ENCODE data around the gene DPY30. TPM values are rescaled to one million over a fixed set of nuclear protein-coding genes. Genes with fewer than 3 reads are reported as not detected.

DPY30 gene
- total RNA-seq, 2 experiments from 2014 or later, result 12.4 to 13.1 TPM

DNA sequence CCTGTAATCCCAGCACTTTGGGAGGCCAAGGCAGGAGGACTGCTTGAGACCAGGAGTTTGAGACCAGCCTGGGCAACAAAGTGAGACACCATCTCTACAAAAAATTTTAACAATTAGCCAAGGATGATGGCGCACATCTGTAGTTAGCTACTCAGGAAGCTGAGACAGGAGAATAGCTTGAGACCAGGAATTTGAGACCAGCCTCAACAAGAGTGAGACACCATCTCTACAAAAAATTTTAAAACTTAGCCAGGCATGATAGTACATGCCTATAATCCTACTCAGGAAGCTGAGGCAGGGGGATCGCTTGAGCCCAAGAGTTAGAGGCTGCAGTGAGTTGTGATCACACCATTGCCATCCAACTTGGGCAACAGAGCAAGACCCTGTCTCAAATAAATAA, 35.8 kb downstream of the DPY30 start:
- Histone ChIP-seq H3K9me3 (ENCODE audit: control insufficient read depth in 1 of 2, insufficient read depth in 1 of 2, low read length in 2 of 2) (no peaks in the 10 kb centered on the region), H3K27me3 (ENCODE audit: control insufficient read depth in 1 of 2, insufficient read depth in 2 of 2, low read length in 2 of 2) (no peaks in the 10 kb centered on the region), H3K36me3 (ENCODE audit: insufficient read depth, low read length) (no peaks in the 10 kb centered on the region), H3K27ac (ENCODE audit: low read depth in 1 of 2, low read length in 2 of 2) (no peak overlapping the region), H3K4me3 (ENCODE audit: low read length) (no peak overlapping the region), H3K4me1 (ENCODE audit: insufficient read depth, low read length) (peaks cover 35% of the 10 kb centered on the region)
- no peak for ATAC-seq (ENCODE audit: poor library complexity)
- H3K4me1 Mint-ChIP-seq (ENCODE audit: low read depth), result peaks cover 68% of the 10 kb centered on the region
- no peak overlapping the region for H3K4me3 Mint-ChIP-seq
- no peak for DNase-seq
- POLR2A ChIA-PET, result no interaction called here
- no peak overlapping the region for H3K27ac Mint-ChIP-seq
- H3K36me3 Mint-ChIP-seq (ENCODE audit: low read depth), result peaks cover 10% of the 10 kb centered on the region
- TF ChIP-seq, protein P1, sequence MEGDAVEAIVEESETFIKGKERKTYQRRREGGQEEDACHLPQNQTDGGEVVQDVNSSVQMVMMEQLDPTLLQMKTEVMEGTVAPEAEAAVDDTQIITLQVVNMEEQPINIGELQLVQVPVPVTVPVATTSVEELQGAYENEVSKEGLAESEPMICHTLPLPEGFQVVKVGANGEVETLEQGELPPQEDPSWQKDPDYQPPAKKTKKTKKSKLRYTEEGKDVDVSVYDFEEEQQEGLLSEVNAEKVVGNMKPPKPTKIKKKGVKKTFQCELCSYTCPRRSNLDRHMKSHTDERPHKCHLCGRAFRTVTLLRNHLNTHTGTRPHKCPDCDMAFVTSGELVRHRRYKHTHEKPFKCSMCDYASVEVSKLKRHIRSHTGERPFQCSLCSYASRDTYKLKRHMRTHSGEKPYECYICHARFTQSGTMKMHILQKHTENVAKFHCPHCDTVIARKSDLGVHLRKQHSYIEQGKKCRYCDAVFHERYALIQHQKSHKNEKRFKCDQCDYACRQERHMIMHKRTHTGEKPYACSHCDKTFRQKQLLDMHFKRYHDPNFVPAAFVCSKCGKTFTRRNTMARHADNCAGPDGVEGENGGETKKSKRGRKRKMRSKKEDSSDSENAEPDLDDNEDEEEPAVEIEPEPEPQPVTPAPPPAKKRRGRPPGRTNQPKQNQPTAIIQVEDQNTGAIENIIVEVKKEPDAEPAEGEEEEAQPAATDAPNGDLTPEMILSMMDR (IDR thresholded peaks at IDR 0.05), result no peak
- intact Hi-C loops (cut with DNase I, micrococcal nuclease), result loop anchor here in 1 of 2 experiments (10.0 kb wide), 1 partner anchor 161 kb away; the partner anchor contains the start of gene SLC30A6
- no peaks in the 10 kb centered on the region for H3K27me3 Mint-ChIP-seq
- H3K9me3 Mint-ChIP-seq, result no peaks in the 10 kb centered on the region
- CTCF ChIA-PET, result no interaction called here

DNA sequence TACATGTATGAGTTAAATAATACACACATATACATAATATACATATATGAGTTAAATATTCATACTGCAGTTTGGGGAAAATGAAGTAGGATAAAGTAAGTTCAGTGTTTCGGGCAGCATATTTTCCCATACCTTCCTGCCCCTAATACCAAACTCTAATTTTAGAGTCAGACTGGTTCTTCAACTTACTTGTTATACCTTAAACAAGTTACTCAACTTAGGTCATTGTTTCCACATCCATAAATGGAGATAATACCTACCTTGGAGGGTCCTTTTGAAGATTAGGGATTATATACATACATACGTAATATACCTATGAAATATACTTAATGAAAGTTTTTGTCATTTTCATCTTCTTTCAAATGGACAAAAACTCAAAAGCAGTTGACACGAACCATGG, 37.2 kb downstream of the DPY30 start:
- no peak for DNase-seq
- H3K27ac ChIP-seq (ENCODE audit: low read depth in 1 of 2, low read length in 2 of 2), result no peak overlapping the region
- H3K27me3 ChIP-seq (ENCODE audit: control insufficient read depth in 1 of 2, insufficient read depth in 2 of 2, low read length in 2 of 2), result no peaks in the 10 kb centered on the region
- intact Hi-C loops (cut with DNase I, micrococcal nuclease), result loop anchor here in 1 of 2 experiments (10.0 kb wide), 1 partner anchor 162 kb away; the partner anchor contains the start of gene SLC30A6
- H3K27ac Mint-ChIP-seq, result no peak overlapping the region
- H3K4me3 Mint-ChIP-seq, result no peak overlapping the region
- ATAC-seq (ENCODE audit: poor library complexity), result no peak
- H3K36me3 ChIP-seq (ENCODE audit: insufficient read depth, low read length), result no peaks in the 10 kb centered on the region
- peaks cover 35% of the 10 kb centered on the region for H3K4me1 ChIP-seq (ENCODE audit: insufficient read depth, low read length)
- peaks cover 8% of the 10 kb centered on the region for H3K36me3 Mint-ChIP-seq (ENCODE audit: low read depth)
- POLR2A ChIA-PET, result no interaction called here
- H3K4me3 ChIP-seq (ENCODE audit: low read length), result no peak overlapping the region
- H3K9me3 Mint-ChIP-seq, result no peaks in the 10 kb centered on the region
- H3K27me3 Mint-ChIP-seq, result no peaks in the 10 kb centered on the region
- TF ChIP-seq, protein P1 (IDR thresholded peaks at IDR 0.05), result no peak
- no peaks in the 10 kb centered on the region for H3K9me3 ChIP-seq (ENCODE audit: control insufficient read depth in 1 of 2, insufficient read depth in 1 of 2, low read length in 2 of 2)
- CTCF ChIA-PET, result no interaction called here
- peaks cover 68% of the 10 kb centered on the region for H3K4me1 Mint-ChIP-seq (ENCODE audit: low read depth)

DNA sequence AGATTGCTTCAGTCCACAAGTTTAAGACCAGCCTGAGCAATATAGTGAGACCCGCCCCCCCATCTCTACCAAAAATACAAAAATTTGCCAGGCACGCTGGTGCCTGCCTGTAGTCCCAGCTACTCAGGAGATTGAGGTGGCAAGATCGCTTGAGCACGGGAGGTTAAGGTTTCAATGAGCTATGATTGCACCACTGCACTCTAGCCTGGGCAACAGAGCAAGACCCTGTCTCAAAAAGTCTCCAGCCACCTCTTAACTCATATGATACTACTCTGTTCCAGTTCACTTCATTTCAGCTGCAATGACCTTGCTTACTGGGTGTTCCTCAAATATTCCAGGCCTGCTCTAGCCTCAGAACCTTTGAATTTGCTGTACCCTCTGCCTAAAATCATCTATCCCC, 40.2 kb downstream of the DPY30 start:
- H3K27ac Mint-ChIP-seq, result no peak overlapping the region
- no peak overlapping the region for H3K27ac ChIP-seq (ENCODE audit: low read depth in 1 of 2, low read length in 2 of 2)
- CTCF ChIA-PET, result no interaction called here

More for the DNA sequence above, 40.2 kb downstream of the DPY30 start:
- H3K4me1 ChIP-seq (ENCODE audit: insufficient read depth, low read length), result peaks cover 29% of the 10 kb centered on the region
- no peaks in the 10 kb centered on the region for H3K9me3 ChIP-seq (ENCODE audit: control insufficient read depth in 1 of 2, insufficient read depth in 1 of 2, low read length in 2 of 2)
- Mint-ChIP-seq H3K4me1 (ENCODE audit: low read depth) (peaks cover 63% of the 10 kb centered on the region), H3K27me3 (no peaks in the 10 kb centered on the region), H3K4me3 (no peak overlapping the region), H3K9me3 (no peaks in the 10 kb centered on the region), H3K36me3 (ENCODE audit: low read depth) (peaks cover 4% of the 10 kb centered on the region)
- H3K4me3 ChIP-seq (ENCODE audit: low read length), result no peak overlapping the region
- no peaks in the 10 kb centered on the region for H3K36me3 ChIP-seq (ENCODE audit: insufficient read depth, low read length)
- TF ChIP-seq, protein P1 (IDR thresholded peaks at IDR 0.05), result no peak
- H3K27me3 ChIP-seq (ENCODE audit: control insufficient read depth in 1 of 2, insufficient read depth in 2 of 2, low read length in 2 of 2), result no peaks in the 10 kb centered on the region
- ATAC-seq (ENCODE audit: poor library complexity) (no peak), DNase-seq (no peak)
- POLR2A ChIA-PET, result interaction anchor here (0.7 to 1.6 kb wide), 2 partner anchors 9 to 63 kb away, joined by 3 to 6 read pairs; no protein-coding TSS in a partner anchor
- intact Hi-C loops (cut with DNase I, micrococcal nuclease), result no loop called here

All from CD4-positive, alpha-beta T cell (primary cell).